NT2/D1 (cell line): ENCODE measurements around the gene GPR15LG.

ENCODE experiments used
- YY1 ChIP-seq: IDR thresholded peaks from 2 replicates; pipeline ENCODE4 v1.6.1; 2011; ENCODE audit not compliant: insufficient read length, insufficient read depth
- ZNF274 ChIP-seq: IDR thresholded peaks from 2 replicates; pipeline ENCODE4 v1.6.1; 2011; ENCODE audit warnings: mild to moderate bottlenecking, low read depth, low read length

DNA sequence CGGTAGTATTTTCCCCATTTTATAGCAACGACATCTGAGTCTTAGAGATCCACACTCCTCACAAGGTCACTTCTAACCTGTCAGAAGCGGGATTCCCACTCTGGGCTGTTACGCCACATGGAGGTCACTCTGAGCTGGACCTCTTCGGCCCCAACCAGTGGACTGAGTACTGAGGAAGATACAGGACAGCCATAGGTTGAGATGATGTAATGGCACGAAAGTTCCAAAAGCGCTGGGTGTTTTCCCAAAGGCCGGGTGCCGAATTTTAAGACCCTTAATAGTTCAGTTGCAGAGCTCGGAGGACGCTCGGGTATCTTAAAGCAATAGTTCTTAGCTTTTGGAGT lies 33.6 kb upstream of the GPR15LG start:
- TF ChIP-seq ZNF274 (no peak), YY1 (no peak)
